ENCODE measurements around the gene MINK1. TPM values are rescaled to one million over a fixed set of nuclear protein-coding genes. Genes with fewer than 3 reads are reported as not detected.
"Not testable (repeated sequence)": the region's sequence is repeated elsewhere in the genome, so short reads cannot be mapped to it uniquely, and the experiment has no call there.

MINK1 gene
- total RNA-seq, 2 donors from 2014 or later: 72.4 to 98.2 TPM

GRCh38 chr17:4898351-4898750, 65.2 kb downstream of the MINK1 start:
- Mint-ChIP-seq H3K36me3 (no peaks in the 10 kb centered on the region), H3K4me3 (peak overlapping the region; percentile 58), H3K27me3 (no peaks in the 10 kb centered on the region), H3K4me1 (ENCODE audit: low read depth in 2 of 2) (peaks cover 24 to 34% of the 10 kb centered on the region in 2 donors), H3K27ac (peak overlapping the region in 1 of 2 donors; percentile 65), H3K9me3 (no peaks in the 10 kb centered on the region)
- ATAC-seq (no peak), DNase-seq (ENCODE audit: low spot score) (no peak)

- Mint-ChIP-seq H3K4me1 (ENCODE audit: low read depth in 2 of 2) (peaks cover 26 to 38% of the 10 kb centered on the region in 2 donors), H3K4me3 (peak overlapping the region; percentile 58), H3K27ac (peak overlapping the region in 1 of 2 donors; percentile 68), H3K36me3 (no peaks in the 10 kb centered on the region), H3K27me3 (no peaks in the 10 kb centered on the region), H3K9me3 (no peaks in the 10 kb centered on the region)
- no peak for ATAC-seq
- no peak for DNase-seq (ENCODE audit: low spot score)
These were observed 65.8 kb downstream of the MINK1 start for GRCh38 chr17:4898927-4899326.

GRCh38 chr17:4899341-4900230, 66.4 kb downstream of the MINK1 start, which contains the start of gene C17orf107:
TSS of gene C17orf107 (plus strand) at chr17:4899536. CDS start at chr17:4899763, 227 bp downstream.
- H3K27me3 Mint-ChIP-seq: no peaks in the 10 kb centered on the region
- H3K4me1 Mint-ChIP-seq (ENCODE audit: low read depth in 2 of 2): peaks cover 26 to 38% of the 10 kb centered on the region in 2 donors
- peak within 1 kb of the TSS; percentile 89 for H3K4me3 Mint-ChIP-seq
- peak within 1 kb of the TSS; percentile 68 to 91 for H3K27ac Mint-ChIP-seq
- H3K36me3 Mint-ChIP-seq: no peaks in the 10 kb centered on the region
- DNase-seq (ENCODE audit: low spot score) (peak; percentile 95), ATAC-seq (peak; percentile 84 to 92)
- no peaks in the 10 kb centered on the region for H3K9me3 Mint-ChIP-seq

- peaks cover 26 to 38% of the 10 kb centered on the region in 2 donors for H3K4me1 Mint-ChIP-seq (ENCODE audit: low read depth in 2 of 2)
- no peaks in the 10 kb centered on the region for H3K27me3 Mint-ChIP-seq
- no peaks in the 10 kb centered on the region for H3K9me3 Mint-ChIP-seq
- ATAC-seq (peak; percentile 56 to 59), DNase-seq (ENCODE audit: low spot score) (peak; percentile 79)
- H3K36me3 Mint-ChIP-seq: no peaks in the 10 kb centered on the region
- H3K4me3 Mint-ChIP-seq: peak overlapping the region; percentile 89
- H3K27ac Mint-ChIP-seq: peak overlapping the region; percentile 68 to 91
These were observed 67.3 kb downstream of the MINK1 start for GRCh38 chr17:4900231-4901107.

GRCh38 chr17:4901108-4901647, 68.0 kb downstream of the MINK1 start:
- Mint-ChIP-seq H3K9me3 (no peaks in the 10 kb centered on the region), H3K27ac (peak overlapping the region; percentile 57 to 78), H3K4me1 (ENCODE audit: low read depth in 2 of 2) (peaks cover 26 to 38% of the 10 kb centered on the region in 2 donors), H3K27me3 (no peaks in the 10 kb centered on the region), H3K36me3 (no peaks in the 10 kb centered on the region), H3K4me3 (peak overlapping the region; percentile 89)
- ATAC-seq (no peak), DNase-seq (ENCODE audit: low spot score) (no peak)

- peaks cover 26 to 38% of the 10 kb centered on the region in 2 donors for H3K4me1 Mint-ChIP-seq (ENCODE audit: low read depth in 2 of 2)
- H3K9me3 Mint-ChIP-seq: no peaks in the 10 kb centered on the region
These were observed 68.7 kb downstream of the MINK1 start for GRCh38 chr17:4901648-4902344.

GRCh38 chr17:4902540-4902939, 69.4 kb downstream of the MINK1 start:
- no peaks in the 10 kb centered on the region for H3K36me3 Mint-ChIP-seq
- H3K27me3 Mint-ChIP-seq: no peaks in the 10 kb centered on the region
- no peaks in the 10 kb centered on the region for H3K9me3 Mint-ChIP-seq
- peak overlapping the region; percentile 84 for H3K4me3 Mint-ChIP-seq
- ATAC-seq: no peak
- no peak for DNase-seq (ENCODE audit: low spot score)
- peaks cover 26 to 38% of the 10 kb centered on the region in 2 donors for H3K4me1 Mint-ChIP-seq (ENCODE audit: low read depth in 2 of 2)
- peak overlapping the region; percentile 82 to 92 for H3K27ac Mint-ChIP-seq

More at GRCh38 chr17:4901648-4902344, 68.7 kb downstream of the MINK1 start:
- DNase-seq (ENCODE audit: low spot score) (no peak), ATAC-seq (peak; percentile 32 to 63)
- H3K27me3 Mint-ChIP-seq: no peaks in the 10 kb centered on the region
- no peaks in the 10 kb centered on the region for H3K36me3 Mint-ChIP-seq
- peak overlapping the region; percentile 82 to 92 for H3K27ac Mint-ChIP-seq
- peak overlapping the region; percentile 84 for H3K4me3 Mint-ChIP-seq

- Mint-ChIP-seq H3K4me1 (ENCODE audit: low read depth in 2 of 2) (peaks cover 26 to 38% of the 10 kb centered on the region in 2 donors), H3K4me3 (peak within 1 kb of the TSS; percentile 84), H3K36me3 (no peaks in the 10 kb centered on the region), H3K27me3 (no peaks in the 10 kb centered on the region), H3K27ac (peak within 1 kb of the TSS; percentile 82 to 92), H3K9me3 (no peaks in the 10 kb centered on the region)
- peak; percentile 13 to 31 for ATAC-seq
- peak; percentile 76 for DNase-seq (ENCODE audit: low spot score)
These were observed 70.1 kb downstream of the MINK1 start, which contains the start of gene CHRNE for GRCh38 chr17:4903051-4903818. TSS of gene CHRNE (minus strand) at chr17:4903098. CDS start at chr17:4903063, 35 bp downstream.

GRCh38 chr17:4906642-4907041, 73.5 kb downstream of the MINK1 start:
- H3K27ac Mint-ChIP-seq; H3K4me3 Mint-ChIP-seq; ATAC-seq; H3K9me3 Mint-ChIP-seq; H3K27me3 Mint-ChIP-seq; DNase-seq (ENCODE audit: low spot score); H3K36me3 Mint-ChIP-seq: not testable (repeated sequence)
- peaks cover 15 to 19% of the 10 kb centered on the region in 2 donors for H3K4me1 Mint-ChIP-seq (ENCODE audit: low read depth in 2 of 2)

GRCh38 chr17:4908301-4908700, 75.2 kb downstream of the MINK1 start:
- DNase-seq (ENCODE audit: low spot score): no peak

GRCh38 chr17:4908711-4909496, 75.8 kb downstream of the MINK1 start:
- no peak overlapping the region for H3K27ac Mint-ChIP-seq

More at GRCh38 chr17:4908301-4908700, 75.2 kb downstream of the MINK1 start:
- no peaks in the 10 kb centered on the region for H3K9me3 Mint-ChIP-seq
- no peak overlapping the region for H3K4me3 Mint-ChIP-seq
- H3K27me3 Mint-ChIP-seq: no peaks in the 10 kb centered on the region
- peaks cover 3 to 5% of the 10 kb centered on the region in 2 donors for H3K4me1 Mint-ChIP-seq (ENCODE audit: low read depth in 2 of 2)
- H3K36me3 Mint-ChIP-seq: no peaks in the 10 kb centered on the region
- ATAC-seq: no peak
- H3K27ac Mint-ChIP-seq: no peak overlapping the region

GRCh38 chr17:4913994-4914393, 80.9 kb downstream of the MINK1 start:
- no peak for DNase-seq (ENCODE audit: low spot score)
- Mint-ChIP-seq H3K36me3 (no peaks in the 10 kb centered on the region), H3K9me3 (no peaks in the 10 kb centered on the region), H3K4me1 (ENCODE audit: low read depth in 2 of 2) (no peaks in the 10 kb centered on the region), H3K4me3 (no peak overlapping the region), H3K27me3 (no peaks in the 10 kb centered on the region), H3K27ac (peak overlapping the region in 1 of 2 donors; percentile 18)
- no peak for ATAC-seq

More at GRCh38 chr17:4908711-4909496, 75.8 kb downstream of the MINK1 start:
- Mint-ChIP-seq H3K4me1 (ENCODE audit: low read depth in 2 of 2) (no peaks in the 10 kb centered on the region), H3K4me3 (no peak overlapping the region), H3K36me3 (no peaks in the 10 kb centered on the region), H3K9me3 (no peaks in the 10 kb centered on the region), H3K27me3 (no peaks in the 10 kb centered on the region)
- DNase-seq (ENCODE audit: low spot score) (peak; percentile 84), ATAC-seq (peak; percentile 95 to 96)

All from natural killer cell treated with Interleukin-12 subunit alpha and Interleukin-12 subunit beta and Interleukin-15 and Interleukin-18, amount 100 ng/mL, for 72 hours (primary cell).